A204.1 (cell line): Measurements from ENCODE around the gene VWA5B1.

Source experiments
- FAIRE-seq: peaks from 2 replicates; lab custom pipeline; 2012; peaks lifted over from hg19 to GRCh38; lab: Jason Lieb, UNC

VWA5B1 gene

DNA sequence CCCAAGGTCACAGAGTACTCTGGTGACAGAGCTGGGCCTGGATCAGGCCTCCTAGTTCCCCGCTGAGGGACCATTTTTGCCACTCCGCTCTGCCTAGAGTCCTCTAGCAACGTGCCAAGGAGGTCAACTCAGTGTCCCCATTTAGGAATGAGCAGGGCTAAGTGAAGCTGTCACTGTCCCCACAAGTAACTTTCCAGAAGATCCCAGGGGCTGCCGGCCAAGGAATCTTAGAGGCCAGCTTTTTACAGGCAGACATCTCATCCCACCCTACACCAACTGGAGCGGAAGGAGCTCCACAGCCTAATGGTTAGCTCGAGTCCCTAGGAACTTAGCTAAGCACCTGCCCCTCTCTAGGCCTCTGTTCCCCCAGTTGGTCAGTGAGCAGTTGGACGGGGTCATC lies 59.7 kb downstream of the VWA5B1 start:
- FAIRE-seq = no peak

DNA sequence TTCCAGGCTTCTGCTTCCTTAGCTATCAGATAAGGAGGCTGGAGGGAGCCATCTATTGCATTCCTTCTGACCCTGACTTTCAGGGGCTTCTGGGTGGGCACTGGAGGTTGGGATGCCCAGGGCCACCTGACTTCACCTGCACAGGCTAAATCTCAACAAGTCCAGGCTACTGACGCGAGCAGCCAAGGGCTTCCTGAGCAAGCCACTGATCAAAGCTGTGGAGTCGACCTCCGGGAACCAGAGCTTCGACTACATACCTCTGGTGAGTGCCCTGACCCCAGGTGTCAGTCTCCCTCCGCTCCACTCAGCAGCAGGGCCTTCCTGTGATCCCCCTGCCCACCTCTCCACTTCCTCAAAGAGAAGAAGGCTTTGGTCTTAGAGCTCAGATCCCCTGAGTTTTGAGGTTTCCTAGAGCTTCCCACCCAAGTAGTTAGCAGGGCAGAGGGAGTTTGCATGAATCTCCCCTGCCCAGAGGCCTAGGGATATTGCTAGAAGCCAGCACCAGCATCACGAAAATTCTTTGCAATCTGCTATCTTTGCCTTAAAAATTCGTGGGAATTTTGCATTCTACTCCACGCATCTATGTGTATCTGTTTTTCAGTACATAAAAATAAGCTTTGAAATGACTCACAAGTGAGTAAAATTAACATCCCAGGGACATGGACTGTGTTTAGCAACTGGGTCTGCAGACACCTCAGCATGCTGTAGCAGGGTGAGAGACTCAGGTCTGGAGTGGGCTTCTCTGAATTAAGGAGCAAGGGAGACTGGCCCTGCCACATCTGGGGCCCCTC lies 61.4 kb downstream of the VWA5B1 start:
- no peak for FAIRE-seq

DNA sequence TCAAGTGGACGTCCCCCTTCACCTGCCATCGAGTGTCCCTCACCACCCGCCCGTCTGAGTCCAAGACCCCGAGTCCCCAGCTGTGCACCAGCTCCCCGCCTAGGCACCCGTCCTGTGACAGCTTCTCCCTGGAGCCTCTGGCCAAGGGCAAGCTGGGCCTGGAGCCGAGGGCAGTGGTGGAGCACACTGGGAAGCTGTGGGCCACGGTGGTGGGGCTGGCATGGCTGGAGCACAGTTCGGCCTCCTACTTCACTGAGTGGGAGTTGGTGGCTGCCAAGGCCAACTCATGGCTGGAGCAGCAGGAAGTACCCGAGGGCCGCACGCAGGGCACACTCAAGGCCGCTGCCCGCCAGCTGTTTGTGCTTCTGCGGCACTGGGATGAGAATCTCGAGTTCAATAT lies 63.2 kb downstream of the VWA5B1 start:
- no peak for FAIRE-seq

DNA sequence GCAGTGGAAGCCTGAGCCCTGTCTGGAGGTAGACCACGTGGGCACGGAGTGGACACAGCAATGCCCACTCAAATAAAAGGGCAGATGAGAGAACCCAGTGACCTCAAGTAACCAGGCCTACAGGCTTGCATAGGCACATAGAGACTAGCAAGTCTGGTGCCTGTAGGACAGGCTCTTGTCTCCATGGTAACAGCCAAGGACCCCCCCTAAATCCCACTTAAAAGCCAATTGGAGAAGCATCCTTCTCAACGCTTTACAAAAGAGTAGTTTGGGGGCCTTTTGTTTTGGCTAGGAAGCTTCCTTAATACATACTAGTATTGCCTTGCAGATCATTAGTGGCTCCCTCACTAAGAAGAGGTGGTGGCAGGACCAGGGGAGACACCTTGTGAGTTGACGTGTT lies 63.9 kb downstream of the VWA5B1 start:
- no peak for FAIRE-seq

DNA sequence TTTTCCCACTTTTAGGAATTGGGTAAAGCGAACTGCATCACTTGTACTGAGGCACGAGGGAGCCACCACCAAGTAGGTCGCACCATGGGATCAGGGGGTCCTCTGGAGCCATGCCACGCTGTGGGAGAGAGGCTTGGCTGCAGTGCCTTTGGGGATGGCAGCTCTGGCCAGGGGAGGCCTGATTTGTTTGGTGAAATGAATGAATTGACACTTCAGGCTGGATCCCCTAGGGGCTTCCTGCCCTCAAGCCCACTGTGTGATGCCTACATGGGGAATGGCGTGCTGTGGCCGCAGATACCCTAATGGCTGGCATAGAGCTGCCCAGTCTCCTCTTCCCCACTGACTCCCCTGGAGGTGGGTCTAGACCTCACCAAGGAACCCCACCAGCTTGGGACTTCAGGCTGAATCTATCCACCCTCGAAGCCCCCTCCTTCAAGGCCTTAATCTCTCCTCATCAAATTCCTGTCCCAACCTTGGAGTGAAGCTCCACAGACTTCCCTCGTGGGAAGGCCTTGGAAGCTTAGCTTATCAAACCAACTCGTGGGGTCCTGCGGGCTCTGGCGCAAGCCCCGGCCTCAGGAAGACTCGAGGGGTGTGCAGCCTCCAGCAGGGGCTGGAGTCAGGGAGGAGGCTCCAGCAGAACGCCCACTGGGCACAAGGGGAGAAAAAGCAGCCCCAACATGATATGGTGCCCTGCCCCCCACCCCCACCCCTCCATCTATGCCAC lies 64.6 kb downstream of the VWA5B1 start:
- FAIRE-seq = no peak

DNA sequence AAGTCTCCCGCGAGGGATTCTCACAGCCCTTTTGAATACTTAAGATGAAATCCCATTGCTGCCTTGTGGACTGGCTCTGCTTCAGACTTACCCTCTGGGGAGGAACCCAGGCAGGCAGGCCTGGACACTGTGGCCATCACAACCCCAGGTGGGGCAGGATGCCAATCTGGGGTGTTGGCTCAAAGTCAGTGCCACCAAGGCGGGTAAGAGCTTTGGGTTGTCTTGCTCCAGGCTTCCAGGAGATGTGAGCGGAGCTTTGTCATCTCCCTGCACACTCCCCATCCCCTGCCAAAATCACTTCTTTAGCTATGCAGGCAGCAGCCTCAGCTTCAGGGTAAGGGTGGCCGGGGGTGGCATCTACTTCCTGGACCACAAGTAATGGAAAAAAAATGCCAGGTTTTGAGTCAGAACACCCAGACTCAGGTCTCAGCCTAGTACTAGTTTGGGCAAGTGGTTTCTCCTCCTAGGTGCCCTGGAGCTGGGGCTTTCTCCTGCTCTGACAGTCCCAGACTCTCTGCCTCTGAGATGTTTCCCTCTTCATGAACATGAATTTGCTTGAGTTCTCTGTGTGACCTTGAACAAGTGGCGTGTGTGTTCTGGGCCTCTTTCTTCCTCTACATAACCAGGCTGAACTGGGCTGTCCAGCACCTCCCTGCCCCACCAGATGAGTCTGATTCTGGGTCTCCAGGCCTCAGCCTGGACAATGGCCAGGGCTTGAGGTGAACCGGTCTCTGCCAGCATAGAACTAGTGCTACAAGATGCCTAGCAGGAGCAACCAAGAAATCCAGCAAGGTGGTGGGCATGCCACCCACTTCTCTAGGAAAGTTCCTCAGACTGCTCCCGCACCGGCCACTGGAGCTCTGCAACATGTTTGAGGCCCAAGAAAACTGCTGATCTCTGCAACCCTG lies 65.4 kb downstream of the VWA5B1 start:
- FAIRE-seq = no peak

DNA sequence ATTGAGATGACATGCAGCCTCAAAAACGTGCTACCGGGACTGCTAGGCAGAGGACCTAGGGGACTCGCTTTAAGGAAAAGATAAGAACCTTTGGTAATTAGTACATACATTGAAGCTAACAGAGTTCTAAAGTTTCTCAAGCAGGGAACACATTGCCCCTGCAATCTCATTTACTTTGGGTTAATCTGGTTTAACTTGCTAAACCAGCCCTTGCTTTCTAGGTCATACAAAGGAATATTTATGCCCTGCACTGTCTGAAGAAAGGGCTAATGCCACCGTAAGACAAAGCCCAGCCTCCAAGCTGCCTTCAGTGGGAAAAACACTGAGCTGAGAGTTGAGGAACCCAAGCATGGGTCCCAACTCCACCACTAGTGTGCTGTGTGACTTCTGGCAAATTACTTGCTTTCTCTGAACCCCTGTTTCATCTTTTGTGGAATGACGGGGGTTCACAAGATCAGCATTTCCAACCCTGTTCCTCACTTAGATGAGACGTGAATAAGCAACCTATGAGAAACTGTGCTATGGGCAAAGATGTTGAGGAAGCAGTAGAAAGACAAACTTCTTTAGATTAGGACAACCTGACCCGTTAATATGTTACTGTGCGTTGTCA lies 66.3 kb downstream of the VWA5B1 start:
- no peak for FAIRE-seq

DNA sequence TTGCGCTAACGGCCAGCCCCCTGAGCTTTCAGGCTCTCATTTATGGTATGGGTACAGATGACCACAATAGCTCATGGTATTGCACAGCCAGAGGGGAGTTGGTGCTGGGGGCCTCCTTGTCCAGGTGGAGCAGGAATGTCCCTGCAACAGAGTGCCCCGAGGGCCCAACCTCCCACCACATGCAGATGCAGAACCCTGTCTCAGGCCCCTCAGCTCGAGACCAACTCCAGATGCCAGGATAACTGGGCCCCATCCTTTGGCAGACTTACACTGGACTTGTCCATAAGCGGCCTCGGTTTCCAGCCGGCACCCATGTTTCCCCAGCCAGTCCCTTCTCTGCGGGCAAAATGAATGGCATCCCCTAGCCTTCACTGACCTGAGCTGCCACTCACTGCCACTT lies 67.1 kb downstream of the VWA5B1 start:
- no peak for FAIRE-seq

DNA sequence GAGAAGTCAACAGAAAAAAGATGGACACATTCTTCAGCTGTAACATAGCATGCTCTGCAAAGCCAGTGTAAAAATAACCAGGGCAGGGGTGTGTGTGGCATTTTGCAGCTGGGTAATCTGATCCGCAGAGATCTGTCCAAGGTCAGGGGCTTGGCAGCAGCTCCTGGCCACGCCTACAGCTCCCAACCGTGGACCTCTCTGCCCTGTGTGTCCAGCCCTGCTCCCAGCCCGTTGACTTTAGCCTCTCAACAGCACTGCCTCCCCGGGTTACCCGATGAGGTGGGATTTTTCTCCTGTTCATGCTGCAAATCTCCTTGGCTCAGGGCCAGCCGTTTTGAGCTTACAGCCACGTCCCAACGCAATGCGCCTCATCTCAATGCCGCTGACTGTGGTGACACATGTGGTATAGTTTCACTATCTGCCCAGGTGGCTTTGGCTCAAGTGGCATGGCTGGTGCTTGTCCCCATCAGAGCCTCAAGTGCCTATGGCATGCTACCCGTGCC lies 68.1 kb downstream of the VWA5B1 start:
- no peak for FAIRE-seq

DNA sequence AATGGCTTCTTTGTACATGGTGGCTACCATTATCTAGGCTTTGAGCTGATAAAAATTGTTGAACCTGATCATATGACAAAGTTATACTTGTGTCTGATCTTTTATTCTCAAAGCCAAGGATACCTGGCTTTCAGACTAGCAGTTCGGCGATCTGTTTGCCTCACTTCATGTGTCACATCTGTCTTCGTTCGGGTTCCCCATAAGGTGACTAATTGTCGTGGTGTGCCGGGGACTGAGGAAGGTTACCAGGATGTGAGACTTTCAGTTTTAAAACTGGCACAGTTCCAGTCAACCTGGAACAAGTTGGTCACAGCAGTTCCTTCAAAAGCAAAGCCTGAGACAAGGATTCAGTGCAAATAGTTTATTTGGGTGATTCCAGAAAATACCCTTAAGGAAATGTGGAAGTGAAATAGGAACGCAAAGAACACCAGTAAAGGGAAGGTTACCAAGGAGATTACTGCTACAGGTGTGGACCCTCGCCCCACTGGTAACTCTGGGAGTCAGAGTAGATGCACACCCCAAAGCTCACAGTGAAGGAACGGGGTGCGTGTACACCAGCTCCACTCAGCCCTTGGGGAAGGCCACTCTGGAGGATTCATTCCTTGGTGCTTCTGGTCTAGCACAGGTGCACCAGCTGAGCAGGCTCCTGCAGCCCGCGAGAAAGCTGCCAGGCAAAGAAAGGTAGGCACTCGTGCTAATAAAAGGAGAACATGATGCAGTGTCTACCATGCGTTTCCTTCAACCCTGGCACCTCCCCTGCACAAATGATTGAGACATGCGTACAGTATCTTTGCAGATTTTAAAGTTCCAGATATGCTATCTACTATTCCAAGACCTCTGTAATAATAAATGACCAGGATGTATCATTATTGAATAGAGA lies 69.0 kb downstream of the VWA5B1 start:
- FAIRE-seq = no peak

DNA sequence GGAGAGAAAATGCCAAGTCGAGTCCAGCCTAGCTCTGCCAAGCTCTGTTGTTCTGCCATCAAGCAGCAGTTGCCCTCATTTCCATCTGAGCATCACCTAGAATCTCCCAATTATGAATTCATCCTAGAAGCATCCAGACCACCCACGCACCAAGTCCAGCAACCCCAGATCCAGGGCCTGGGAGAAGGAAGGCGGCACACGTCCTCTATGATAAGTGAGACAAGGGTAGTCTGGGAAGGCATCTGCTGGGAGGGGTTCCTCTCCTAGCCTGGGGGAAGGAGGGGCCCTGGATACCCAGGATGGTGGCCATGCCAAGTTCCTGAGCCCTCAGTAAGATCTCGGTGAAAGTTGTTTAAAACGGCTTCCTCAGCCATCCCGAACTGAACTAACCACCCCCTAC lies 70.7 kb downstream of the VWA5B1 start:
- no peak for FAIRE-seq

DNA sequence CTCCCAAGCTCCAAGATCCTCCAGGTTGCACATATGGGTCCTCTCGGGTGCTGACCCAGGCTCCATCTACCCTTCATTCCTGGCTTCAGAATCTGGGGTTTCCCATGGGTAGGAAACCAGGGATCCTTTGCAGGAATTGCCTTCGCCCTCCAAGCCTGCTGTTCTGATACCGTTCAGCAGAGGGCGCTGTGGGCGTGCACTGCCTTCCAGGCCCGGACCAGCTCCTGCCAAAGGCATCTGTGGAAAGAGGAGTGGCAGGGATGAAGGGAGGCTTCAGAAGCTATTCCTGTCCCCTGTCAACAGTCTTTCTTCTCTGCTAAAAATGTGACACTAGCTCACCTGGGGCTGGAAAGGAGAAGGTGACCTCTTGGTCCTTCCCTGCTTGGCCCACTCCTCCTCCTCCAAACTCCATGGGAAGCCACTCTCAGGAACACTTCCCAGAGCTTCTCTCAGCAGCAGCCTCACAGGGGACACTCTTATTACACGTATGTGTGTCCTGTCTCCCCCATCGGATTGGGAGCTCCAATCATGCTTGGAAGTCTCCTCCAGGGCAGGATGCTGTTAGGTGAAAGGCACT lies 71.2 kb downstream of the VWA5B1 start:
- FAIRE-seq = no peak

DNA sequence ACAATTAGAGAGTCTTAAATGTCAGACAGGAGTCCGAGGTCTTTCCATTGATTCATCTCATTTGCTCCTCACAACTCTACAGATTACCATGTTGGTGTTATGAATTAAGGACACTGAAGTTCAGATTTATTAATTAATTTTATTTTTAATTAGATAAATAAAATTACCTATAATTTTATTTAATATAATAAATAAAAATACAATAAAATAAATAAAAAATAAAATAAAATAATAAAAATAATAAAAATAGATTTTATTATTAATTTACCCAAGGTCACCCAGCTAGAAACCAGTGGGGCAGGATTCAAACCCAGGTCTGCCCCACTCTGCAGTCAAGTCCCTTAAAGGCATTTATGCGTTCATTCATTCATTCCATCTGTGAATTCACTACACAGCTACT lies 72.2 kb downstream of the VWA5B1 start:
- peak; percentile 89 for FAIRE-seq

DNA sequence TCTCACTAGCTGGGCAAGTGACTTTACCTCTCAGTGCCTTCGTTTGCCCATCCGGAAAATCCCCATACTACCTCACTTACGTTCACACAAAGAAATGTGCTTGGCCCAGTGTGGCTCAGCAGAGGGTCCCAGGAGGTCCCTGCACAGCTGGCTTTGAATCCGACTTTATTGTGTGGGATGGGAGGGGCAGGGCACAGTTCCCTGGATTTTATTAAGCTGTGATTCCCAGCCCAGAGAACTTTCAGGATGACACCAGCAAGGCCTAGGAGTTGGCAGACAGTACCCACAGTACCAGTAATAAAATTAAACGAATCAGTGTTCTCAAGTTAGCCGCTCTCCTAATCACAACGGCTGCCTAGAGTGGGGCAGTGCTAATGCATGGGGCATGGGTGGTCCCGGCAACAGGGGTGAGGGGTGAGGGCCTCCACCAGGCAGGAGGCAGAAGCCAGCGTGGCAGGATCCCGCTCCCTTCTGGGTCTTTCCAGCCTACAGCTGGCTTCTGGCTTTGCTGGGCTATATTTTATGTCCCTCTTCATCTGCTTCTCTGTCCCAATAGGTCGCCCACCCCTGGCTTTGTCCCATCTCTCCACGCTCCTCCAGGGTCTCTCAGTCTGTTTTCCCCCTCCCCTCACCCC lies 74.9 kb downstream of the VWA5B1 start:
- no peak for FAIRE-seq

DNA sequence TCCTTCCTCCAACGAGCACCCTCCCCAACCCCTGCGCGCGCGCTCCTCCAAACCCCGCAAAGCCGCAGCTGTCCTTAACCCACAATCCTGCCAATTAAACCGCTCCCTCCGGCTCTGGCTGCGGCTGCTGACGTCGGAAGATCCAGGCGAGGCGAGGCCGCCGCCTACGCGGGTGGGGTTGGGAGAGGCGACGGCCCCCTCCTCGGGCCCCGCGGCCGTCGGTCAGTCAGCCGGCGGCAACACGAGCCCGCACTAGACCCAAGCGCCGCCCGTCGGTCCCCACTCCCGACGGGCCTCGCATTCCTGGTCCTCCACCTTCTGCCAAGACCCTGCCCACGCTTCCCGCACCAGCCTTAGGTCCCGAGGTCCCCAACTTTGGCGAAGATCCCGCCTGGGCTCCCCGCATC lies 75.4 kb downstream of the VWA5B1 start:
- no peak for FAIRE-seq

DNA sequence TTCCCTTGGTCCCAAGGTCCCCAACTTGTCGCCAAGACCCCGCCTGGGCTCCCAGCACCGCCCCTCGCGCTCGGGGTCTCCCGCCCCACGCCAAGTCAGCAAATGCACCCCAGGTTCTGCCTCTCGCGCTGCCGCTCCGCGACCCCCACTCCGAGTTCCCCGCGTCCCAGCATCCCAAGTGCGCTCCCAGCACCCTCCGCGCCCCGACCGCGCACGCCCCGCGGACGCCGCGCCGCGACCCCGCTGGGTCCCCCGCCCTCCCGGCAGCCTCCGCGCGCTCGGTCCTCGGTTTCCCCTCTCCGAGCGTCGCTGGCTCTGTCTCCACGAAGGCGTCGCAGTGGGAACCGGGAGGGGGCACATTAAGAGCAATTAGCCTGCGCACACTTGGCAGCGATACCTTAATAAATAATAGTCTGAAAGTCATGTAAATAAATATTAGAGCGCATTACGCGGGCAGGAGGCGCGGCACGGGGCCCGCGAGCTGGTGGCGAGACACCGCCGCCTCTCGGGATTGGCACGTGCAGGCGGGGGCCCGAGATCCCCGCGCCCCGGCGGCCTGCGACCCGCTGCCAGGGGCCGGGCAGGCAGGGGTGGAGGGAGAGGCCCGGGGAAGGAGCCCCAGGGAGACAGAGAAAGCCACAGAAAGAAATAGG lies 75.9 kb downstream of the VWA5B1 start:
- no peak for FAIRE-seq

DNA sequence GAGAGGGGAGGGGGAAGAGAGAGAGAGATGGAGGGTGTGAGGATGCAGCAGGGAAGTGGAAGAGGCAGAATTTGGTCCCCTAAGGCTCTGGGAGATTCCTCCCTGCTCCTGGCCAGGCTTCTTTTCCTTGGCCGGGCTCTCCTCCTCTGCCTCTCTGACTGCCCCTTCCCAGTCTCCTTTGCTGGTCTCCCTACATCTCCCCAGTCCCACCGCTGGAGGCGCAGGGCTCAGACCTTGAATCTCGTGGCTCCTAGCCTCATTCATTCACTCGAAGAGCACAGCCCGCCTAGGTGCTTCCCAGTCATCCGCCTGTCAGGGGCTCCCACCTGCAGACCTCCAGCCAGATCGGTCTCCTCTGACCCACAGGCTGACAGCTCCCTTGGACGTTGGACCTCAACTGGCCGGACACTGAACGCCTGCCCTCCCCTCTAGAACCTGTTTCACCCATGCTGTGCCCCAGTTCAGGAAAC lies 76.5 kb downstream of the VWA5B1 start:
- no peak for FAIRE-seq

DNA sequence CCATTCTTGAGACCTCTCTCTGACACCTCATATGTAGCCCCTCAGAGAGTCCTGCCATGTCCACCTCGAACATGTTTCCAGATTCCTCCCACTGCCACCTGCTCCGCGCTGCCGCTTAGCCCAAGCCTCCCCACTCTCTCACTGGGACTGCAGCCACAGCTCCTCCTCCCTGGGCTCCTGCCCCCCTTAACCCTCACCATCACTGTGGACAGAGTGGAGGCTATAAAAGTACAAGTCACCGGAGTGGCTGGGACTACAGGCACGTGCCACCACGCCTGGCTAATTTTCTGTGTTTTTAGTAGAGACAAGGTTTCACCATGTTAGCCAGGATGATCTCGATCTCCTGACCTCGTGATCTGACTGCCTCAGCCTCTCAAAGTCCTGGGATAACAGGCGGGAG lies 77.0 kb downstream of the VWA5B1 start:
- no peak for FAIRE-seq

DNA sequence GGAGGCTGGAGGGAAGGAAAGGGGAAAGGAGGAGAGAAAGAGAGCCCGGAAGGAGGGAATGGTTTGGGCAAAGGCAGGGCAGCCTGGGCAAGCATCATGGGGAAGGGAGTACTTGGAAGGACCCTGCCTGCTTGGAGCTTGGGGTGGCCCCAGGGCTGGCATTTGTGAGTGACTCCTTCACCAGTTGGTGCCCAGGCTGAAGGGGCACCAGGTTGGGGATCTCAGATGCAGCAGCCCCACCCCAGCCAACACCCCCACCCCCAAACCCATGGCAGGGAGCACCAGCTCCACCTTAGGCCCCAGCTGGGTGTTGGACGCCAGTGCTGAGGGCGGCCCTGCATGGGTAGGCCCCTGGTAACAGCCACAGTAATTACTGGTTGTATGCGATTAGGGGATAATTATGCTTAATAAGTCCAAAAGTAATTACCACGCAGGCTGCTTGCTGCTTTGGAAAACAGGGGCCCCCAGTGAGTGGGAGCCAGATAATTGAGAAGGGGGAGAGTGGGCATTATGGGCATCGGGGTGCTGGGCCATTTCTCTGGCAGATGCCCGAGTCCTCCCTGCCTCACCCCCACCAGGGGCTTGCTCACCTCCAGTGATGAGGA lies 78.3 kb downstream of the VWA5B1 start:
- no peak for FAIRE-seq
